K562 (cell line): ENCODE results near the gene PLPPR4. TPM values are rescaled to one million over a fixed set of nuclear protein-coding genes. Genes with fewer than 3 reads are reported as not detected.

ENCODE experiments used
- ATAC-seq: fragments of 200-7000 bp; cut with Tn5 transposase; 3 replicates; pipeline ENCODE4 v1.9.1; 2020; ENCODE audit warnings: moderate library complexity
- BruUV-seq: library from RNA; stranded (reverse); fragments of 400-500 nt; replicated peaks from 2 replicates; lab custom pipeline; 2021; lab: Mats Ljungman, UMichigan
- CTCF ChIA-PET: fragments of 300-600 bp; formaldehyde crosslinking; extraction: SDS; loops from one replicate; lab custom pipeline; 2021; ENCODE audit warnings: low intra/inter-chr PET ratio; lab: Yijun Ruan, JAX
- POLR2A ChIA-PET: fragments of 300-600, 350-650 bp; sonication (Branson Sonifier 250); formaldehyde crosslinking; extraction: SDS; loops from one replicate; lab custom pipeline; 2021; ENCODE audit warnings: antibody characterized with exemption, inconsistent platforms; lab: Yijun Ruan, JAX
- DNase-seq, 4 experiments: peaks; one replicate each; pipeline versions ENCODE4 v3.0.0 to v3.0.0-alpha.2; 2011 to 2018; ENCODE audit warnings: low spot score in 3 of 4, mixed read lengths in 3 of 4; ENCODE audit errors: extremely low read depth in 1 of 4
- FAIRE-seq: peaks from 2 replicates; lab custom pipeline; 2011; peaks lifted over from hg19 to GRCh38; lab: Jason Lieb, UNC
- H2AFZ ChIP-seq: 2 replicates; pipeline ENCODE4 v1.6.0; 2011; ENCODE audit warnings: low read depth, low read length, control low read depth, inconsistent platforms
- H3K27ac ChIP-seq: fragments of 200-600 bp; 3 replicates; pipeline ENCODE4 v1.8.0; 2011; ENCODE audit warnings: low read depth, mild to moderate bottlenecking, control low read depth, inconsistent platforms, low read length, moderate library complexity, mixed read lengths; ENCODE audit errors: extremely low read depth
- H3K27me3 ChIP-seq, 2 experiments: fragments of 300-600 bp in 1 of 2; 2 replicates in 1 of 2; 3 replicates in 1 of 2; pipeline versions ENCODE4 v1.6.0 to v1.8.0; 2011; ENCODE audit warnings: inconsistent platforms in 2 of 2, low read length in 2 of 2, mild to moderate bottlenecking in 1 of 2, mixed read lengths in 1 of 2, moderate library complexity in 1 of 2; ENCODE audit not compliant: control insufficient read depth in 2 of 2, insufficient read depth in 2 of 2
- H3K36me3 ChIP-seq: fragments of 300-600 bp; 3 replicates; pipeline ENCODE4 v1.8.0; 2011; ENCODE audit warnings: mild to moderate bottlenecking, low read length, inconsistent platforms; ENCODE audit not compliant: control insufficient read depth, insufficient read depth
- H3K4me1 ChIP-seq, 2 experiments: fragments of 200-600 bp in 1 of 2; replicated peaks in 1 of 2; 2 replicates in 1 of 2; 3 replicates in 1 of 2; pipeline versions ENCODE4 v1.5.1 to v1.8.0; 2011; ENCODE audit warnings: inconsistent platforms in 2 of 2, low read length in 2 of 2, mild to moderate bottlenecking in 1 of 2, mixed read lengths in 1 of 2, moderate library complexity in 1 of 2; ENCODE audit not compliant: control insufficient read depth in 2 of 2, insufficient read depth in 2 of 2
- H3K4me2 ChIP-seq: 2 replicates; pipeline ENCODE4 v1.6.1; 2011; ENCODE audit warnings: low read length, control low read depth, inconsistent platforms, mixed read lengths; ENCODE audit not compliant: insufficient read depth
- H3K4me3 ChIP-seq: fragments of 200-600 bp; sonication (generic), shearing (Covaris generic); 2 replicates; pipeline ENCODE4 v1.5.1; 2016; ENCODE audit warnings: control low read depth, inconsistent platforms
- H3K79me2 ChIP-seq: fragments of 200-600 bp; 3 replicates; pipeline ENCODE4 v1.8.0; 2011; ENCODE audit warnings: low read length, inconsistent platforms; ENCODE audit not compliant: control insufficient read depth, insufficient read depth
- H3K9ac ChIP-seq, 2 experiments: 2 replicates each; pipeline versions ENCODE4 v1.6.0 to v1.6.1; 2011; ENCODE audit warnings: low read depth in 2 of 2, low read length in 2 of 2, control low read depth in 1 of 2, inconsistent platforms in 1 of 2, mild to moderate bottlenecking in 1 of 2, mixed read lengths in 1 of 2; ENCODE audit not compliant: insufficient read depth in 1 of 2
- H3K9me1 ChIP-seq: one replicate; pipeline ENCODE4 v1.6.0; 2011; ENCODE audit warnings: inconsistent platforms, mild to moderate bottlenecking, low read length, moderate library complexity; ENCODE audit not compliant: control insufficient read depth, insufficient read depth
- H3K9me3 ChIP-seq: replicated peaks from 2 replicates; pipeline ENCODE4 v1.5.1; 2011; ENCODE audit warnings: low read depth, low read length, inconsistent platforms; ENCODE audit not compliant: control insufficient read depth, insufficient read depth
- H4K20me1 ChIP-seq: replicated peaks from 2 replicates; pipeline ENCODE4 v1.6.1; 2011; ENCODE audit warnings: low read length, inconsistent platforms, mixed read lengths; ENCODE audit not compliant: control insufficient read depth, insufficient read depth
- CEBPZ ChIP-seq: fragments of 150-350 bp; IDR thresholded peaks from 2 replicates; pipeline ENCODE4 v1.6.1; 2014; ENCODE audit warnings: low read depth, mild to moderate bottlenecking, low read length, borderline replicate concordance
- HDAC1 ChIP-seq, 2 experiments: fragments of 450-650 bp; IDR thresholded peaks; 2 replicates each; pipeline ENCODE4 v1.6.1; 2016 to 2017; ENCODE audit warnings: inconsistent platforms in 1 of 2, mild to moderate bottlenecking in 1 of 2, moderate library complexity in 1 of 2
- WGBS: fragments of 100-300 bp; shearing (Covaris generic); methylation state at CpG from one replicate; pipeline ENCODE4 v1.1.6; 2016; ENCODE audit warnings: low coverage, mixed read lengths; ENCODE audit not compliant: insufficient coverage; ENCODE audit errors: missing lambda C conversion rate; 5-methylcytosine and 5-hydroxymethylcytosine counted together
- in situ Hi-C: fragments of 300-500 bp; cut with MboI; formaldehyde crosslinking; loops from 4 replicates; pipeline ENCODE4 v1.15.0; 2018; ENCODE audit warnings: inconsistent platforms, mixed read lengths
- intact Hi-C: fragments of 100-400 bp; cut with micrococcal nuclease; formaldehyde crosslinking; loops from 2 replicates; pipeline ENCODE4 v1.14.2; 2022
- polyA plus RNA-seq, 8 experiments: library from polyadenylated mRNA; depleted of rRNA in 4 of 8; stranded (reverse) in 5 of 8; unstranded in 3 of 8; fragments of >200 nt; fragmentation: Nextera tagmentation in 2 of 8; fragmentation: Illumina TruSeq in 1 of 8; extraction: Ambion mirVana in 2 of 8; extraction: Trizol in 1 of 8; gene quantifications; 2 replicates each; pipeline versions ENCODE4 v1.2.1 to v1.2.3, GENCODE V29; 2011 to 2014; ENCODE audit warnings: inconsistent platforms in 1 of 8, missing spikeins in 1 of 8
- total RNA-seq, 7 experiments: library from RNA; depleted of rRNA in 6 of 7; stranded (reverse); fragments of >200 nt in 6 of 7; fragmentation: Illumina TruSeq in 2 of 7; extraction: Trizol in 2 of 7; gene quantifications; 2 replicates each; pipeline versions ENCODE4 v1.2.1 to v1.2.3, GENCODE V29; 2011 to 2021; ENCODE audit warnings: low replicate concordance in 1 of 7

Gene PLPPR4
- total and polyA plus RNA-seq, 9 of the 15 experiments (the other 6 are each of a cell fraction or from before 2014, with no cell fraction given): not detected

GRCh38 chr1:99240621-99241020 lies 23.7 kb upstream of the PLPPR4 start:
- Histone ChIP-seq H3K9ac (no peak overlapping the region), H3K27ac (no peak overlapping the region), H3K4me3 (no peak overlapping the region), H3K79me2 (no peaks in the 10 kb centered on the region)
- no TSS peak for BruUV-seq
- 0% methylated on average over 2 of the region's 2 CpGs for WGBS
- no peak for FAIRE-seq
- in situ Hi-C loops: no loop called here
- TF ChIP-seq HDAC1 (IDR thresholded peaks at IDR 0.05): no peak
- TF ChIP-seq CEBPZ: no peak
- TF ChIP-seq, all 486 proteins: peak for 0
- ChIA-PET CTCF (no interaction called here), POLR2A (no interaction called here)
- Histone ChIP-seq H3K9me3 (no peaks in the 10 kb centered on the region), H3K9me1 (no peaks in the 10 kb centered on the region), H3K4me2 (no peak overlapping the region), H4K20me1 (no peaks in the 10 kb centered on the region), H3K4me1 (no peaks in the 10 kb centered on the region), H3K27me3 (no peaks in the 10 kb centered on the region), H3K36me3 (no peaks in the 10 kb centered on the region), H2AFZ (no peak overlapping the region)
- DNase-seq (no peak), ATAC-seq (no peak)
- intact Hi-C loops: no loop called here
